HG03571 (cell line): ENCODE results near the gene COA7.
"Not testable (repeated sequence)": the region's sequence is repeated elsewhere in the genome, so short reads cannot be mapped to it uniquely, and the experiment has no call there.

Experiments used
- ATAC-seq: cut with Tn5 transposase; IDR thresholded peaks from one replicate; pipeline ENCODE4 v1.9.1; 2021; ENCODE audit not compliant: unreplicated experiment

The COA7 gene

DNA sequence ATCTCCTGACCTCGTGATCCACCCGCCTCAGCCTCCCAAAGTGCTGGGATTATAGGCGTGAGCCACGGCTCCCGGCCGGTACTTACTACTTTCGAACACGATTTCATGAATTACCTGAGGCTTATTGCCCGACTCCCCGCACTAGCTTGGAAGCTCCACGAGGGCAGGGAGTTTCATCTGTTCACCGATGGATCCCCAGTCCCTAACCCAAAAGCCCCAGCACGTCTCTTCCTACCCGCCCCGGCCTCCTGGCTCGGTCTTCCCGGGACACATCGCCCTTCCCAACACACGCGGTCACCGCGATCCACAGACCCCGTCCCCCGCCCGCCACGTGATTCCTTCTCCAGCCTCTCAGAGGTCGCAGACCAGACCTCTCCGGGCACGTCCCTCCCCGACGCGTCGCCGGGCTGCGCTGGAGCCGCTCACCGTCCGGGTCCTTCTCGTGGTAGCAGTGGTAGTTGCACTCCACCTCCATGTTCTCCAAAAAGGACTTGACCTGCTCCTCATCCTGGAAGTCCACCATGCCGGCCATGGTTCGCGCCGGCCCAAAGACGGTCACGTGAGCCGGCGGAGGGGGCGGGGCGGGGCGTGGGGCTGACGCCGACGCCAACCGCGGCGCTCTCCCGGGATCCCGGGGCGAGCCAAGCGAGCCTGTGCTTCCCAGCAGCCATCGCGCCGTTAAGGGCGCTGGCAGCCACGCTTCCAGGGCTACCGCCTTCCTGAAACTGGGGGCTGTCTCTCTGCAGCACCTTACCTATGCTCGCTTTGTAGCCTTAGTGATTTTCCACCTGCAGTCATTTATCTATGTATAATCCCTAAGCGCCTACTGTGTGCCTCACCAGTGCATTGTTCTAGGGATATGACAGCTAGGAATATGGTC lies at the start of gene COA7:
COA7 (minus strand) TSS at position 553 of the 880 bp plus-strand sequence; CDS start at position 532, 21 bp downstream.
- peak; percentile 42 for ATAC-seq

GRCh38 chr1:52747450-52747849 lies 49.3 kb upstream of the COA7 start:
- no peak for ATAC-seq

DNA sequence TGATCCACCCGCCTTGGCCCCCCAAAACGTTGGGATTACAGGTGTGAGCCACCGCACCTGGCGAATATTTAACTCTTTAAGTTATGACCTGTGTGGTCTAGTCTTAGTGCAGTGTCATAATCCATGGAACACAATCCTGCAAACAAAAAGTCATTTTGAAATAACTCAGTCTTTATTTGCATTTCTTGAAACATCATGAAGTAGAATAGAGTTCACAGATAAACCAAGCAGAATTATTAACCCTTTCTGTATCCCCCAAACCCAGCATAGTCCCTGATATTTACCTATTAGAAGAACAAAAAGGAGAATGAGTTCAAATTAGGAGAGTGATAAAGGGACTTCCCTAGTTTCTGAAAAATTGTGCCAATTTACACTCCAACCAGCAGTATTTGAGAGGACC lies 48.0 kb upstream of the COA7 start:
- no peak for ATAC-seq

DNA sequence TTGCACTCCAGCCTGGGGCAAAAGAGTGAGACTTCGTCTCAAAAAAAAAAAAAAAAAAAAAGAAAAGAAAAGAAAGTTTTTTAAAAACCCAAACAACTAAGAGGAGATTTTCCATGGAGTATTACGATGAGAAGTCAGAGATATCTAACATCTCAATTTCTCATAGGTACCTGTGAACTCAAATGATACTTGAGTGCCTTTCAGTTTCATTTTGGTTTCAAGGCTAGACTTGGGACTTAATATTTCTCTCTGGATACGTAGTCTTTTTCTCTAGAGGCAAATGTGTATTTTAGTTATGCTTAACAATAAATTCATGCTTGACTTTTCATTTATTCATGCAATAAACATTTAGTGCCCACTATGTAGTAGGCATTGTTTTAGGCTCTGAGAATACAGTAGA lies 43.1 kb upstream of the COA7 start:
- no peak for ATAC-seq

GRCh38 chr1:52739699-52740467 lies 41.7 kb upstream of the COA7 start:
- no peak for ATAC-seq

- no peak for ATAC-seq
These were observed 40.7 kb upstream of the COA7 start for GRCh38 chr1:52738893-52739292.

- ATAC-seq: no peak
These were observed 40.0 kb upstream of the COA7 start for GRCh38 chr1:52738148-52738547.

DNA sequence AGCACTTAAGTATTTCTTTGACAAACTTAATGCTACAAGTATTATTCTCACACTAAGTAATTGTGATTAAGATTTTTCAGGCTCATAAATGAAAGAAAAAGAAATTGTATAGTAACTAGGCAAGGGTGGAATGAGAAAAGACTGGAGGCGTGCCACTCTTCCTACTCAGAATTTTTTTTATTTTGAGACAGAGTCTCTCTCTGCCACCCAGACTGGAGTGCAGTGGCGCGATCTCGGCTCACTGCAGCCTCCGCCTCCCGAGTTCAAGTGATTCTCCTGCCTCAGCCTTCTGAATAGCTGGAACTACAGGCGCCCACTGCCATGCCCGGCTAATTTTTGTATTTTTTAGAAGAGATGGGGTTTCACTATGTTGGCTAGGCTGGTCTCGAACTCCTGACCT lies 37.2 kb upstream of the COA7 start:
- not testable (repeated sequence) for ATAC-seq

DNA sequence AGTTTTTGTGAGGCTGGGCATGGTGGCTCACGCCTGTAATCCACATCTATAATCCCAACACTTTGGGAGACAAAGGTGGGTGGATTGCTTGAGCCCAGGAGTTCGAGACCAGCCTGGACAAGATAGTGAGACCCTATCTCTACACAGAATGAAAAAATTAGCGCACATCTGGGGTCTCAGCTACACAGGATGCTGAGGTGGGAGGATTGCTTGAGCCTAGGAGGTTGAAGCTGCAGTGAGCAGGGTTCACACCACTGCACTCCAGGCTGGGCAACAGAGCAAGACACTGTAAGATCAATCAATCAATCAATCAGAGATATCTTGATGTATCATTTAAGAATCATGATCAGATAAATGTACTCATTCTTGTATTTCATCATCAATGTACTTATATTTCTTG lies 35.2 kb upstream of the COA7 start:
- no peak for ATAC-seq

DNA sequence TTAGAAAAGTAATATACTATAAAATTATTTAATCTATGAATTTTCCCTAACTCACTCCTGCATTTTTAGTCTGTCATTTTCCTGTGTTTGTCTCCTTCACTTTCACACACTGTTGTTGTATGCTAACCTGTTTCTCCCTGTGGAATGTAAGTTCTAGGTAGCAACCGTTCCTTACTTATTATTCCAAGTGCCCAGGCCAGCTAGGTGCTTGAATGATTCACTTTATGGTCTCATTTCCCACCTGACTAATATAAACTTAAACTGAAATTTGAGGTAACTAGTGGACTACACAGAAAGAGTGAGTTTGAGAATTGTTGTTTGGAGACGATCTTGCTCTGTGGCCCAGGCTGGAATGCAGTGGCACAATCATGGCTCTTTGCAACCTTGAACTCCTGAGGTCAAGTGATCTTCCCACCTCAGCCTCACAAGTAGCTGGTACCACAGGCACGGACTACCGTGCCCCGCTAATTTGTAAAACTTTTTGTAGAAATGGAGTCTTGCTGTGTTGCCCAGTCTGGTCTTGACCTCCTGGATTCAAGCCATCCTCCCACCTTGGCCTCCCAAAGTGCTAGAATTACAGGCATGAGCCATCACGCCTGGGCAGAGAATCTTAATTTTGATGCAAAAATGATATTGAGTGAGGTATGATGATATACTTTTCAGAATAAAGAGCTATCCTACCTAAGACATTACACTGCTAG lies 30.0 kb upstream of the COA7 start:
- ATAC-seq: no peak

GRCh38 chr1:52727114-52727586 lies 29.0 kb upstream of the COA7 start:
- no peak for ATAC-seq

DNA sequence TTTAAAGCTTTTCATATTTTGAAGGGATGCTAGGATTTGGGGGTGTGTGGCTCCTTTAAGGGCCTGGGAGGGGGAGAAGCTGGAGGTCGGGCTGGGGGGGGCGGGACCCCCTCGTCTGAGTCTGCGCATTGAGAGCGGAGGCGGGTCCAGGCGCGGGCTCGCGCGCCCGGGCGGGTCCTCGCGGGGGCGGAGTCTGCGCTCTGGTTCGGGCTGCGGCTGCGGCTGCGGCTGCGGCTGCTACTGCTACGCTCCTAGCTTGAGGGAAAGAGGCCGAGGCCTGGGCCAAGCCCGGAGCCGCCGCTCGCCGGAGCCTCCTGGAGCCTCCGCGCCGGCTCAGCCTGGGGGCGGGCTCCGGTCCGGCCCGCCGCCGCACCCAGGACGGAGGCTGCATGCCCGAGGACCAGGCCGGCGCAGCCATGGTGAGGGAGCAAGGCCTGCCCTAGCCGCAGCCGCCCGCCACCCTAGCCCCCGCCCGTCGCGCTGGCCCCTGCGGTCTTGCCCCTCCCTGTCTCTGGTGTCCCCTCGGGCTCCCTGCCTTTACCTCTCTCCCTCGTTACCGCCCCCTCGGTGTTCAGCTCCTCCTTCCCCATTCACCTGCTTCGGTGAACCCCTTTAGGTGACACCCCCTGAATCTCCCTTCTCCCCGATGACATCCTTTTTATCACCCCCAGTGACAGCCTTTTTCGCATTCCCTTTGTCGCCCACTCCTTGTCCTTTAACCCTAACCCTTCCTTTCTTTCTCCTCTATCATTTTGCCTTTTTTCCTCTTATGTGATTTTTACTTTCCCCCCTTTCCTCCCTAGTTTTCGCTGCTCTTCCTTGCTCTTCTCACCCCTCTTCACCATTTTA lies 28.3 kb upstream of the COA7 start, which contains the start of gene ZYG11B:
ZYG11B (plus strand) TSS at position 189 of the 849 bp plus-strand sequence; CDS start at position 390, 201 bp downstream.
- ATAC-seq: peak; percentile 90

- no peak for ATAC-seq
These were observed 27.7 kb upstream of the COA7 start for GRCh38 chr1:52725903-52726264.

DNA sequence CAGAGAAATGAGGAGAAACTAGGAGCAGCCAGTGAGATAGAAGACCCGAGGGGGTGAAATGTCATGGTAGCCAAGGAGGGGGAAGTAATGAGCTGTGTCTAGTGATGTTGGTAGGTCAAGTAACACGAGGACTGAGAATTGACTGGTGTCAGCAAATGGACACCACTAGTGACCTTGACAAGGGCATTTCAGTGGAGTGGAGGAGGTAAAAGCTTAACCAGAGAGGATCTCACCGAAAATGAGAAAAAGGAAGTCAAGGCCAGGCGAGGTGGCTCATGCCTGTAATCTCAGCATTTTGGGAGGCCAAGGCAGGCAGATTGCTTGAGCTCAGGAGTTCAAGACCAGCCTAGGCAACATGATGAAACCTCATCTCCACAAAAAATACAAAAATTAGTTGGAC lies 25.1 kb upstream of the COA7 start:
- ATAC-seq: no peak

GRCh38 chr1:52715296-52715695 lies 17.1 kb upstream of the COA7 start:
- not testable (repeated sequence) for ATAC-seq

GRCh38 chr1:52713590-52713989 lies 15.4 kb upstream of the COA7 start:
- no peak for ATAC-seq

DNA sequence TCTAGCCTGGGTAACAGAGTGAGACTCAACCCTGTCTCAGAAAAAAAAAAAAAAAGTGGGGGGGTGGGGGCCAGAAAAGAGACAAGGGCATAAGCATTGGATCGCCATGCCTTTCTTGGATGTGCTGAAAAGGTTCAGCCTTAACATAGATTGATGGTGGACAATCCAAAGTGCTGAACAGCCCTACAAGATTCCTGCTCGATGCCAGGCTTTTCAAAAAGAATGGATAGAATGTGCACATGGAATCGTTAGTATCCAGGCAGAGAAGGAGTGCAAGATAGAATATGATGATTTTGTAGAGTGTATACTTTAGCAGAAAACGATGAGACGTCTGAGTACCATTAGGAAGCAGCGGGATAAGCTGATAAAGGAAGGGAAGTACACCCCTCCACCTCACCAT lies 10.9 kb upstream of the COA7 start:
- ATAC-seq: no peak

DNA sequence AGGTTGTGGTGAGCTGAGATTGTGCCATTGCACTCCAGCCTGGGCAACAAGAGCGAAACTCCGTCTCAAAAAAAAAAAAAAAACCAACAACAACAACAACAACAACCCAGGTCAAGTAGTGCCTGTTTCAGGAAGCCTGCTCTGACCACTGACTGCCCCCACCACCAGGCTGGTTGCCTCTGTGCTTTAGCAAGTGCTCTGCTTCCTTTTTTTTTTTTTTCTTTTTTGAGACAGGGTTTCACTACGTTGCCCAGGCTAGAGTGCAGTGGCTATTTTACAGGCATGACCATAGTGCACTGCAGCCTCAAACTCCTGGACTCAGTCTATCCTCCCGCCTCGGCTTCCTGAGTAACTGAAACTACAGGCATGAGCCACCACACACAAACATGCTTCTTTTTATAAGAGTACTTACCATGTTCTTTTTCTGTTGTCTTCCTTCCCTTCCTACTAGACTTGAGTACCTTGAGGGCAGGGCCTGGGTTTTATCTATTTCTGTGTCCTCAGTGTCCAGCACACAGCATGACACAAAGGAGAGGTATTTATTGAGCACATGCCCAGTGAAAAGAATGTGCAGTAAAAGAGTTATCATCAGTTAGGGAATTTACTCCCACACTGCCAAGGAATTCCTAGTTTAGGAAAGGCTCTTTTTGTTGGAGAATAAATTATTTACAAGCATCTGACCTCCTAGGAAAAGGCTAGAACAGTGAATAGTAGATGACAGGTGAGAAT lies 9.9 kb upstream of the COA7 start:
- ATAC-seq: no peak
